Left cardiac atrium (tissue), 4 donors: ENCODE measurements around the gene OR5H15. TPM values are rescaled to one million over a fixed set of nuclear protein-coding genes. Genes with fewer than 3 reads are reported as not detected.
"Not testable (repeated sequence)": the region's sequence is repeated elsewhere in the genome, so short reads cannot be mapped to it uniquely, and the experiment has no call there.

Experiments
- ATAC-seq, 2 donors: fragments of 200-7000 bp; cut with Tn5 transposase; one replicate each; pipeline ENCODE4 v1.9.1; 2020; ENCODE audit warnings: mild to moderate bottlenecking in 2 of 2, moderate library complexity in 2 of 2
- DNase-seq: peaks from one replicate; pipeline ENCODE4 v3.0.0-alpha.2; 2020
- intact Hi-C, 2 donors: fragments of 100-400 bp; cut with DNase I; formaldehyde crosslinking; loops; one replicate each; pipeline versions ENCODE4 v1.14.1 to v1.15.1; 2022 to 2023
- long read RNA-seq: library from polyadenylated mRNA; unstranded; transcript quantifications from one replicate; pipeline ENCODE4 v2.0.0, GENCODE V29; 2021
- total RNA-seq, 2 donors: library from RNA; stranded (reverse); fragmentation: NEBNext Ultra II Directional; extraction: Animal tissue kit (Norgen Biotek cat#: 25700); gene quantifications; one replicate each; pipeline ENCODE4 v1.2.1, GENCODE V29; 2021
- donor health status: DM: no; HTN: yes; CAD: no.
- donor health status: DM: no; HTN: yes; CAD: no; lungs with severe emphysema.
- donor health status: DM: yes; HTN: yes; CAD: no.
- donor health status: Dilated cardiomyopathy.

The OR5H15 gene
- not detected for total RNA-seq
- long read RNA-seq = 0 reads

DNA sequence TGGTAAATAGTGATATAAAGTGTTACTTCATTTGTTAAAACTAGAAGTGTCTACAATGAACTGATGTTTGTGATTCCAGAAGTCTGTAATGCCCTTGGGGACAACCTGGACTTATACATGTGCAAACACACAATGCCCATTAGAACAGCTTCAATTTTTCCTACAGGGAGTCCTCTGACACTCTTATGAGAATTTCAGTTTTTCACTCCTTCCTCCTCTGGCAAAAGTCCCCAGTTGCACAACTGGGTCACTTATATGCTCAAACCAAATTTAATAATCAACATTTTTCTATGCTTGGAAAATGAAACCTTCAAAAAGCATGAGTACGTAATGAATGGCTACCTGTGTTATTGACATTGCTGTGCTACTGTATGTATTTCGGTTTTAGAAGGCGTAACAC, at the start of gene OR5H15:
Gene OR5H15 (plus strand): TSS at position 301 of the 400 bp plus-strand sequence. CDS start 2,004 bp downstream, outside the sequence.
- ATAC-seq = no peak
- intact Hi-C loops = no loop called here

DNA sequence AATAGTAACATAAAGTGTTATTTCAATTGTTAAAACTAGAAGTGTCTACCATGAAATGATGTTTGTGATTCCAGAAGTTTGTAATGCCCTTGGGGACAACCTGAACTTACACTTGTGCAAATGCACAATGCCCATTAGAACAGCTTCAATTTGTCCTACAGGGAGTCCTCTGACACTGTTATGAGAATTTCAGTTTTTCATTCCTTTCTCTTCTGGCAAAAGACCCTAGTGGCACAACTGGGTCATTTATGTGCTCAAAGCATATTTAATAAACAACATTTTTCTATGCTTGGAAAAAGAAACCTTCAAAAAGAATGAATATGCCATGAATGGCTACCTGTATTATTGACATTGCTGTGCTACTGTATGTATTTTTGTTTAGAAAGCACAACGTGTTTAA, 36.1 kb upstream of the OR5H15 start, which contains the start of gene OR5H1:
Gene OR5H1 (plus strand): TSS at position 301 of the 400 bp plus-strand sequence. CDS start 1,977 bp downstream, outside the sequence.
- intact Hi-C loops = no loop called here
- DNase-seq (no peak), ATAC-seq (no peak)

More for the DNA sequence above, at the start of gene OR5H15:
- DNase-seq = no peak

DNA sequence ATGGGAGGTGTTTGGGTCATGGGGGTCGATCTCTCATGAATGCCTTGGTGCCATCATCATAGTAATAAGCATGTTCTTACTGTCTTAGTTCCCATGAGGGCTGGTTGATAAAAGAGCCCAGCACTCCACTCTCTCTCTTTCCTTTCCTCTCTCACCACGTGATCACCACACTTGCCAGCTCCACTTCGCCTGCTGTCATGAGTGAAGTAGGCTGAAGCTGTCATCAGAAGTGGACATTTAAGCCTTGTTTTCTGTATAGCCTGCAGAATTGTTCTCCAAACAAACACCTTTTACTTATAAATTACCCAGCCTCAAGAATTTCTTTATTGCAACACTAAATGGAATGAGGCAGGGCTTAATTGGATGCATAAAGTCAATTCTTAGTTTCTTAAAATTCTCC, 29.9 kb upstream of the OR5H15 start:
- intact Hi-C loops = no loop called here
- ATAC-seq = no peak

DNA sequence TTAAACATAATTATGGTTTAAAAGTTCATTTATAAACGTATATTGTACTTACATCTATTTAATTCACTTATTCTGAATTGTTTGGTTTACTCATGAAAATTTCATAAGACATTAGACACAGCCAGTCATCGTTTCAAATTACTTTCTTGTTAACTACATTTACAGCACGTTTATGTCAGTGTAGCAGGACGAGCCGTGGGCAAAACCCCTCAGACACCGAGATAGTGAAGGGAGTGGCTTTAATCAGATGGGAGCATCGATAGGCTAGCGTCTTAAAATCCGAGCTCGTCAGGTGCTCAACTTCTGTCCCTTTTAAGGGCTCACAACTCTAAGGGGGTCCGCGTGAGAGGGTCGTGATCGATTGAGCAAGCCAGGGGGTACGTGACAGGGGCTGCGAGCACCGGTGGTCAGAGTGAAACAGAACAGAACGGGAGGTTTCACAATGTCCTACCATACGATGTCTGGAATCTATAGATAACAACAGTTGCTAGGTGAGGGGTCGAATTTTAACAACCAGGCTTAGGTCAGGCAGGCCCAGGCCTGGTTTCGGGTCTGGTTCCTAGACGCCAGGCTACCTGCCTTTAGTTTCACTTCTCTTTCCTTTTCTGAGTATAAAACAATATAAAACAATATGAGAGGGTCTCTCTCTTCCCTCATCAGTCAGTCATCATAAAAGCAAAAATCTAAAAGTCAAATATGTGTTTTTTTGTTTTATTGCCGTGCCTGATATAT, 28.5 kb upstream of the OR5H15 start:
- DNase-seq, ATAC-seq, intact Hi-C loops: not testable (repeated sequence)

More for the DNA sequence above, 29.9 kb upstream of the OR5H15 start:
- DNase-seq = no peak

DNA sequence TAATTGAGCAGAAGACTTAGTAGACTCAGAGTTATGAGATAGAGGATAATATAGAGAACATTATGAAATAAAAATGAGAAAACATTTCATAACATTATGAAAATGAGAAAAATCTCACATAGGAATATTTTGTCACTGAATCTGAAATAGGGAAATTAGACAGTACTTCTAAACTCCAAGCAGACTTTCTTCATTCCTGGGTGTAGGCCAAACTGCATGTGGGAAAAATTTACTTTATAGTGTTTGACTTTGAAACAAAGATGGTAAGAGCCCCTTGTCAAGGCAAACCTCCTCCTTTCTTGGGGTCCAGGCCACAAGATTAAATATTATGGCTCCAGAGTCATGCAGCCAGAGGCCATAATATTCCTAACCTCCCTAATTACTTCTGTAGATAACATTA, 26.0 kb upstream of the OR5H15 start:
- DNase-seq (no peak), ATAC-seq (no peak)
- intact Hi-C loops = no loop called here

DNA sequence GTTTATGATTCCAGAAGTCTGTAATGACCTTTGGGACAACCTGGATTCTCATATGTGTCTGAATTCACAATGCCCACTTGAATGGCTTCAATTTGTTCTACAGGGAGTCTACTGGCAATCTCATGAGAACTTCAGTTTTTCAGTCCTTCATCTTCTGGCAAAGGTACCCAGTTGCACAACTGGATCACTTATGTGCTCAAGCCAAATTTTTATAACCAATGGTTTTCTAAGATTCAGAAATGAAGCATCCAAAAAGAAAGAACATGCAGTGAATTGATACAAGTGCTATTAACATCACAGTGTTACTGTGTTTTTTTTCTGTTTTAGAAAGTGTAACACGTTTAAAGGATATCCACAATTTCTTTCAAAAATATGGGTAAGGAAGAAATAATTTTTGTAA, 19.3 kb upstream of the OR5H15 start, which contains the start of gene OR5H14:
Gene OR5H14 (plus strand): TSS at position 301 of the 400 bp plus-strand sequence. CDS start 1,907 bp downstream, outside the sequence.
- intact Hi-C loops = no loop called here
- no peak for ATAC-seq
- no peak for DNase-seq

DNA sequence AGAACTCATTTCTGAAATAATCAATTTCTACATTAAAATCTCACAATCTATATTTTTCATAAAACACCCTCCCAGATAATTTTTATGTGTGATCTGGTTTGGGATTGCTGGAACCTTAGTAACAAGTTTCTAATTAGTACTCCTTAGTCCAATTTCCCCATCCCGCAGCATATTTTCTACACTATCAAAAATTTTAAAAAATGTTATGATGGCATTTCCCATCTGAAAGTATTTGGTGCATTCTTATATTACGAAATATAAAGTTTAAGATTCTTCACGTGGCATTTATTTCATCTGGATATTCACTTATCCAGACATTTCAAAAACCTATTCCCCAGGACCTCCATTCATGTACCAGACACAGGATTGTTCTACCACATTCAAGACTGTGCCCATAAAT, 17.7 kb upstream of the OR5H15 start:
- ATAC-seq (no peak), DNase-seq (no peak)
- intact Hi-C loops = no loop called here

GRCh38 chr3:98149456-98149855, 17.0 kb upstream of the OR5H15 start:
- intact Hi-C loops, ATAC-seq, DNase-seq: not testable (repeated sequence)

DNA sequence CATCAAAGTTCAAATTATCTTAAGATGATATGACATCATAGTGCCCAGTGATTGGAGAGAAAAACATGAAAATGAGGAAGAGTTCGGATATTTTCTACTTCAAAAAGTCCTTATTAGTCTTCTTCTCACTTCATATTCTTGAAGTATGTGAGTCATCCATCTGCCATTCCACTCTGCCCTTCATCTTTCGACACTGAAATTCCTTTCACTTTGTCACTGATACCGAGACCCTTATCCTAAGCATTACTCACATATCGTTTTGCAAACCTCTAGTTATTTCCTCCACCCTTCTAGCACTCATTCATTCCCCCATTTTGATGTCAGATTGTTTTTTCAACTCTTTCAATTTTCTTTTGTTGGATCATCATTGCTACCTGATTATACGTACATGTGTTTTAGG, 15.3 kb upstream of the OR5H15 start:
- DNase-seq = no peak
- ATAC-seq = no peak
- intact Hi-C loops = loop anchor here in 1 of 2 donors (10.0 kb wide), 1 partner anchor 64 kb away; no protein-coding TSS in a partner anchor

- no peak for DNase-seq
- intact Hi-C loops = no loop called here
- ATAC-seq = no peak
Observed at GRCh38 chr3:98171071-98171470, 4.6 kb downstream of the OR5H15 start.

DNA sequence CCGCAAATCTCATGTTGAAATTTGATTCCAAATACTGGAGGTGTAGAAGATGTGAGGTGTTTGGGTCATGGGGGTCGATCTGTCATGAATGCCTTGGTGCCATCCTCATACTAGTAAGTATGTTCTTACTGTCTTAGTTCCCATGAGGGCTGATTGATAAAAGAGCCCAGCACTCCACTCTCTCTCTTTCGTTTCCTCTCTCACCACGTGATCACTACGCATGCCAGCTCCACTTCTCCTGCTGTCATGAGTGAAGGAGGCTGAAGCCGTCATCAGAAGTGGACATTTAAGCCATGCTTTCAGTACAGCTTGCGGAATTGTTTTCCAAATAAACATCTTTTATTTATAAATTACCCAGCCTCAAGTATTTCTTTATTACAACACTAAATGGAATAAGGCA, 6.1 kb downstream of the OR5H15 start:
- no peak for DNase-seq
- intact Hi-C loops = no loop called here
- ATAC-seq = no peak

DNA sequence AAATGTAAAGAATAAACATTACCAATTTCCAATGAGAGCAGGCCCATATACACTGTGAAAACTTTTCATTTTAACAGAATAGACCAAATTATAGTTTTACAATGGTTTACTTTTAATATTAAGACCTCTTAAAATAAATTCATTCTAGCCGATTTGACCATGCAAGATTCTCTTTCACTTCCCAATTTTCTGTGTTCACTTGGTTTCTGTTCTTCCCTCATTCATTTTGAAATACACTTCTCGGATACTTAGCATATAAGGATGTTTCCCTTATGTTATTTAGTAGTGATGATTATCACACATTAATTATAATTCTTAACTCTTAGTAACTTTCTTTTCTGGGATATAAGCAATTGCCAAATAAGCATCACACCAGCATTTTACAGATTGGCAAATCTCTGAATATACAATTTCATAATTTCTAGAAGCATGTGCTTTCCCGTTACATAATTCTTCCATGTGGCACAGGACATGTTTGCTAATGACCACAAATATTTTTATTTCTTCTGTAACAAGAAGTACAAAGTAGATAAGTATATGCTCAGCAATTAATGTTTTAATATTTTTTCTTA, 13.9 kb downstream of the OR5H15 start:
- no peak for ATAC-seq
- DNase-seq = no peak
- intact Hi-C loops = no loop called here

DNA sequence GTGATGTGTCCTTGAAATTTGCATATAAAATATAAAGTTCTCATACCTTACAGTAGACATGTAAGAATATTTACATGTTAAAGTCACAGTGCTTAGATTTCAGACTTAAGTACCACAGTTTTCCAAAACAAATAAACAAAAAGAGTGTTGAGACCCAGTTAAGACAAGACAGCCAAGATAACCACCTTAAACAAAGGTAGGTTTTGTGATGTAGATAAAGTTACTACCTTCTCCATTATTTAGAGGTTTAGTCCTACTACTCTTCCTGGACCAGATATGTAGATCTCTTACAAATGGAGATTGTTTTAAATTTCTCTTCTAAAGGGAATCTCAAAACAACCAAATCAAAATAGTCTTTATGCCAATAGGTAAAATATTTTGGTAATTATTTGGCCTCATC, 15.7 kb downstream of the OR5H15 start:
- intact Hi-C loops = no loop called here
- no peak for ATAC-seq
- DNase-seq = no peak

DNA sequence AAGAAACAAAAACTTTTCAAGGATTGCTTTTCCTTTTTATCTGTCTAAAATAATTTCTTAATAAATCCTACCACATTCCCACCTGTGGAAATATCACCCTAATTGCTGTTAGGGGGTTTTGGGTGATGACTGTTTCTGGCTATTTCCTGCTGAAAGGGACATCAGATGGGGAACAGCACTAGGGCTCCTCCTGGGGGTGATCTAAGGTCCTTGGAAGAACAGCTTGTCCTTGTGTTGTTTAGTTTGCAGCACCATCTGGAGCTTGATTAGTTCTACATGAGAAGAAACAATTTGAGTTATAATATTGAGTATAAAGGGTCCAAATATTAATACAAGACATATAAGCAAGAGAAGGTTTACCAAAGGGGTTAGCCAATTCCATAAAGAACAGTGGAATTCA, 18.7 kb downstream of the OR5H15 start:
- intact Hi-C loops = no loop called here
- ATAC-seq = no peak

GRCh38 chr3:98188545-98188944, 22.0 kb downstream of the OR5H15 start:
- intact Hi-C loops = no loop called here
- no peak for ATAC-seq
- no peak for DNase-seq

More for the DNA sequence above, 18.7 kb downstream of the OR5H15 start:
- no peak for DNase-seq

- ATAC-seq, intact Hi-C loops, DNase-seq: not testable (repeated sequence)
Observed at GRCh38 chr3:98190911-98191310, 24.4 kb downstream of the OR5H15 start.

GRCh38 chr3:98196293-98196692, 29.8 kb downstream of the OR5H15 start:
- intact Hi-C loops, DNase-seq, ATAC-seq: not testable (repeated sequence)

GRCh38 chr3:98199020-98199419, 32.5 kb downstream of the OR5H15 start:
- intact Hi-C loops = no loop called here
- DNase-seq (no peak), ATAC-seq (no peak)

DNA sequence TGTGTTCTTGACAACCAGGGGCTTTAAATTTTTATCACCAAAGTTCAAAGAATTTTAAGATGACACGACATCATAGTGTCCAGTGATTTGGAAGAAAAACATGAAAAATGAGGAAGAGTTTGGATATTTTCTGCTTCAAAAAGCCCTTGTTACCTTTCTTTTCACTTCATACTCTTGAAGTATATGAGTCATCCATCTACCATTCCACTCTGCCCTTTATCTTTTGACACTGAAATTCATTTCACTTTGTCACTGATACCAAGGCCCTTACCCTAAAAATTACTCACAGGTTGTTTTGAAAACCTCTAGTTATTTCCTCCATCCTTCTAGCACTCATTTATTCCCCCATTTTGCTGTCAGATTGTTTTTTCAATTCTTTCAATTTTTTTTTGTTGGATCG, 42.7 kb downstream of the OR5H15 start:
- DNase-seq (no peak), ATAC-seq (no peak)
- intact Hi-C loops = no loop called here

- ATAC-seq = no peak
- DNase-seq = no peak
- intact Hi-C loops = loop anchor here in 1 of 2 donors (10.0 kb wide), 1 partner anchor 58 kb away; no protein-coding TSS in a partner anchor
Observed at GRCh38 chr3:98213276-98213675, 46.8 kb downstream of the OR5H15 start.
